Endothelial cell of umbilical vein (primary cell): Measurements from ENCODE around the gene MRM2. TPM values are rescaled to one million over a fixed set of nuclear protein-coding genes. Genes with fewer than 3 reads are reported as not detected.

Experiments used
- BruUV-seq: library from RNA; stranded (reverse); fragments of 400-500 nt; replicated peaks from 2 replicates; lab custom pipeline; 2021; lab: Mats Ljungman, UMichigan
- CTCF ChIA-PET: fragments of 300-600, 350-600 bp; sonication (Branson Sonifier 250); formaldehyde crosslinking; loops from one replicate; lab custom pipeline; 2021; ENCODE audit warnings: antibody characterized with exemption, inconsistent platforms; lab: Charles Lee
- POLR2A ChIA-PET: fragments of 300-600, 350-600 bp; sonication (Branson Sonifier 250); formaldehyde crosslinking; loops from one replicate; lab custom pipeline; 2021; ENCODE audit warnings: antibody characterized with exemption, inconsistent platforms; lab: Charles Lee
- DNase-seq: peaks from one replicate; pipeline ENCODE4 v3.0.0-alpha.2; 2011; ENCODE audit warnings: low read depth, low spot score
- FAIRE-seq: peaks from 2 replicates; lab custom pipeline; 2011; peaks lifted over from hg19 to GRCh38; lab: Jason Lieb, UNC
- H2AFZ ChIP-seq: 2 replicates; pipeline ENCODE4 v1.6.0; 2012; ENCODE audit warnings: low read depth, low read length, control low read depth, inconsistent platforms
- H3K27ac ChIP-seq: 2 replicates; pipeline ENCODE4 v1.5.1; 2011; ENCODE audit warnings: low read depth, mild to moderate bottlenecking, control low read depth, low read length, moderate library complexity; ENCODE audit not compliant: insufficient read depth
- H3K27me3 ChIP-seq, 2 experiments: 2 replicates each; pipeline versions ENCODE4 v1.6.0 to v1.6.1; 2011; ENCODE audit warnings: low read length in 2 of 2, mixed read lengths in 1 of 2; ENCODE audit not compliant: control insufficient read depth in 2 of 2, insufficient read depth in 2 of 2
- H3K36me3 ChIP-seq, 2 experiments: 2 replicates in 1 of 2; 3 replicates in 1 of 2; pipeline ENCODE4 v1.5.1; 2011; ENCODE audit warnings: low read length in 2 of 2, mild to moderate bottlenecking in 1 of 2, moderate library complexity in 1 of 2; ENCODE audit not compliant: control insufficient read depth in 2 of 2, insufficient read depth in 2 of 2; ENCODE audit errors: extremely low read depth in 1 of 2
- H3K4me1 ChIP-seq: 3 replicates; pipeline ENCODE4 v1.5.1; 2011; ENCODE audit warnings: mild to moderate bottlenecking, low read length; ENCODE audit not compliant: control insufficient read depth, insufficient read depth; ENCODE audit errors: extremely low read depth
- H3K4me2 ChIP-seq: 2 replicates; pipeline ENCODE4 v1.6.1; 2011; ENCODE audit warnings: low read length, control low read depth, mixed read lengths; ENCODE audit not compliant: insufficient read depth
- H3K4me3 ChIP-seq, 3 experiments: fragments of 200-600 bp in 1 of 3; sonication (generic), shearing (Covaris generic) in 1 of 3; replicated peaks in 1 of 3; 2 replicates each; pipeline ENCODE4 v1.5.1; 2011 to 2016; ENCODE audit warnings: control low read depth in 3 of 3, low read length in 3 of 3, mild to moderate bottlenecking in 2 of 3, inconsistent platforms in 1 of 3, low read depth in 1 of 3, moderate library complexity in 1 of 3; ENCODE audit not compliant: insufficient read depth in 1 of 3
- H3K79me2 ChIP-seq: 2 replicates; pipeline ENCODE4 v1.6.0; 2012; ENCODE audit warnings: low read length, inconsistent platforms; ENCODE audit not compliant: control insufficient read depth, insufficient read depth
- H3K9ac ChIP-seq: replicated peaks from 2 replicates; pipeline ENCODE3; 2011; ENCODE audit warnings: low read length, control low read depth; ENCODE audit not compliant: insufficient read depth; ENCODE audit errors: extremely low read depth
- H3K9me1 ChIP-seq: replicated peaks from 3 replicates; pipeline ENCODE4 v1.6.0; 2011; ENCODE audit warnings: mild to moderate bottlenecking, low read length; ENCODE audit not compliant: control insufficient read depth, insufficient read depth; ENCODE audit errors: extremely low read depth
- H3K9me3 ChIP-seq: replicated peaks from 2 replicates; pipeline ENCODE4 v1.5.1; 2012; ENCODE audit warnings: low read length, inconsistent platforms; ENCODE audit not compliant: control insufficient read depth, insufficient read depth
- H4K20me1 ChIP-seq: replicated peaks from 2 replicates; pipeline ENCODE3; 2011; ENCODE audit warnings: mild to moderate bottlenecking, low read length; ENCODE audit not compliant: control insufficient read depth, insufficient read depth; ENCODE audit errors: extremely low read depth
- EZH2 ChIP-seq: IDR thresholded peaks from 2 replicates; pipeline ENCODE4 v1.6.1; 2012; ENCODE audit warnings: borderline replicate concordance, low read depth, mild to moderate bottlenecking, moderate library complexity, low read length, inconsistent platforms; ENCODE audit not compliant: severe bottlenecking
- FOS ChIP-seq: IDR thresholded peaks from 2 replicates; pipeline ENCODE4 v1.6.1; 2011; ENCODE audit warnings: mild to moderate bottlenecking, low read length, moderate library complexity, borderline replicate concordance; ENCODE audit not compliant: insufficient read depth
- GATA2 ChIP-seq: IDR thresholded peaks from 2 replicates; pipeline ENCODE4 v1.7.0; 2011; ENCODE audit warnings: low read depth, mild to moderate bottlenecking, moderate library complexity, mixed read lengths, low read length; ENCODE audit not compliant: insufficient read length, insufficient read depth
- MYC ChIP-seq: IDR thresholded peaks from one replicate; pipeline ENCODE4 v1.6.1; 2011; ENCODE audit warnings: mild to moderate bottlenecking, low read depth, low read length
- POLR2A ChIP-seq: IDR thresholded peaks from 2 replicates; pipeline ENCODE4 v1.6.1; 2012; ENCODE audit warnings: low read depth, mild to moderate bottlenecking, control low read depth, low read length
- POLR2AphosphoS5 ChIP-seq: IDR thresholded peaks from 2 replicates; pipeline ENCODE4 v1.6.1; 2012; ENCODE audit warnings: low read depth, mild to moderate bottlenecking, control low read depth, low read length, moderate library complexity; ENCODE audit not compliant: insufficient read depth
- dilution Hi-C: fragments of 300-500 bp; cut with MboI; formaldehyde crosslinking; loops from one replicate; pipeline ENCODE4 v1.15.0; 2019; ENCODE audit warnings: low sequenced_read_pairs; ENCODE audit not compliant: extremely low pct_ligation_motif_present
- intact Hi-C: fragments of 100-400 bp; cut with micrococcal nuclease; formaldehyde crosslinking; loops from one replicate; pipeline ENCODE4 v1.10.0; 2022
- polyA plus RNA-seq, 4 experiments: library from polyadenylated mRNA; depleted of rRNA in 3 of 4; stranded (reverse) in 3 of 4; unstranded in 1 of 4; fragments of >200 nt; gene quantifications; 2 replicates each; pipeline versions ENCODE4 v1.2.1 to v1.2.3, GENCODE V29; 2011 to 2012; ENCODE audit warnings: missing spikeins in 1 of 4
- total RNA-seq: library from RNA; stranded (reverse); gene quantifications from 2 replicates; pipeline ENCODE4 v1.2.3, GENCODE V29; 2021
- TF ChIP-seq, protein P1 (sequence below): IDR thresholded peaks from 2 replicates; pipeline ENCODE4 v1.6.1; 2011; ENCODE audit not compliant: insufficient read depth, insufficient read length

MRM2 gene
- total and polyA plus RNA-seq, 2 donors (not counting 3 experiments of a cell fraction or from before 2014, with no cell fraction given) = 10.6 to 20.8 TPM

DNA sequence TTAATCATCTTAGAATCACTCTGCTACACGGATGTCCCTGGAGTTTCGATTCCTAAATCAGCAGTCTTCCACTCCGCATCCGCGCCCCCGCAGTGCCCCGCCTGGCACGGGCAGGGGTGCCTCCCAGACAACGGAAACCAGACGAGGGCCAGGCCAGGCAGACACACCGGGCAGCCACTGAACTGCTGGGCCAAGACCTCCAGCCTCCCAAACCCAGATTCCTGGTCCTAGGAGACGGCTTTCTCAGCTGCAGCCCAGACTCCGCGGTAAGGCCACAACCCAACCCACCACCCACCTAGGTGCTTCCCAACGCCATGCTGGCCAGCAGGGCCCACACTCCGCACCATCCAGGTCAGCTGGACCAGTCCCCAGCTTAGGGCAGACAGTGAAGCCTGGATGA, 42.5 kb downstream of the MRM2 start:
- Histone ChIP-seq H3K4me2 (no peak overlapping the region), H3K27me3 (no peaks in the 10 kb centered on the region), H3K9me1 (no peaks in the 10 kb centered on the region), H3K27ac (no peak overlapping the region), H3K4me1 (no peaks in the 10 kb centered on the region), H3K9ac (no peak overlapping the region), H3K36me3 (peaks cover 0 to 8% of the 10 kb centered on the region in 2 experiments), H3K79me2 (no peaks in the 10 kb centered on the region), H4K20me1 (no peaks in the 10 kb centered on the region), H3K9me3 (no peaks in the 10 kb centered on the region), H3K4me3 (no peak overlapping the region), H2AFZ (no peak overlapping the region)
- intact Hi-C loops = no loop called here
- dilution Hi-C loops = no loop called here
- ChIA-PET CTCF (no interaction called here), POLR2A (no interaction called here)
- BruUV-seq = no TSS peak
- FAIRE-seq (no peak), DNase-seq (no peak)
- no peak for TF ChIP-seq FOS
- TF ChIP-seq MYC = no peak
- no peak for TF ChIP-seq POLR2AphosphoS5
- TF ChIP-seq, protein P1, sequence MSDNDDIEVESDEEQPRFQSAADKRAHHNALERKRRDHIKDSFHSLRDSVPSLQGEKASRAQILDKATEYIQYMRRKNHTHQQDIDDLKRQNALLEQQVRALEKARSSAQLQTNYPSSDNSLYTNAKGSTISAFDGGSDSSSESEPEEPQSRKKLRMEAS = no peak
- no peak for TF ChIP-seq POLR2A
- TF ChIP-seq EZH2 = no peak

DNA sequence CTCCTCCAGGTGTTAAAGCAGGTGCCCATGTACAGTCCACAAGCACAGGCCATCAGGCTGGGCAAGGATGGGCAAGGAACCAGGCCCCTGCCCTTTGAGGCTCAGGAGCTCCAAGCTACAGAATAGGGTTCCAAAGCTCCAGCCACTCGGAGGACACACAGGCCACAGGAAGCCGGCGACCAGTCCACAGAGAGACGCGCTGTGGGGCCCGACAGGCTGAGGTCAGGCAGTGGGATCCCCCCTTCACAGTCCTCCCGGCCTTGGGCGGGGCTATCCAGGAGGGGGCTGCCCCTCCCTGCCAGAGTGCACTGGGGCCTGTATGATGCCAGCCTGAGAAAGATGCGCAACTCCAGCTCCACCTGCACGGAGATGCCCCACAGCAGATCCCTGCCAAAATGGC, 43.2 kb downstream of the MRM2 start:
- DNase-seq = no peak
- FAIRE-seq = no peak
- POLR2A ChIA-PET = no interaction called here
- Histone ChIP-seq H4K20me1 (no peaks in the 10 kb centered on the region), H3K4me1 (no peaks in the 10 kb centered on the region), H3K4me3 (no peak overlapping the region), H2AFZ (no peak overlapping the region), H3K9me1 (no peaks in the 10 kb centered on the region), H3K79me2 (no peaks in the 10 kb centered on the region), H3K9ac (no peak overlapping the region), H3K9me3 (no peaks in the 10 kb centered on the region), H3K36me3 (peaks cover 0 to 8% of the 10 kb centered on the region in 2 experiments), H3K27ac (no peak overlapping the region), H3K27me3 (no peaks in the 10 kb centered on the region), H3K4me2 (no peak overlapping the region)
- TF ChIP-seq POLR2AphosphoS5 (no peak), GATA2 (no peak), EZH2 (no peak)
- intact Hi-C loops = no loop called here
- CTCF ChIA-PET = no interaction called here
- dilution Hi-C loops = no loop called here
- no TSS peak for BruUV-seq
